Fibroblast of upper back skin (primary cell): ENCODE data around the gene XRCC3.

Source experiments
- DNase-seq: peaks from one replicate; pipeline ENCODE4 v3.0.0-alpha.2; 2013

Gene XRCC3

GRCh38 chr14:103715052-103716000 lies at the start of gene XRCC3, which contains the start of gene ZFYVE21:
Gene XRCC3, minus strand, starts transcription at chr14:103715451. Its CDS starts 4,364 bp downstream, at chr14:103711087.
Gene ZFYVE21, plus strand, starts transcription at chr14:103715810. Its CDS starts 32 bp downstream, at chr14:103715842.
- peak; percentile 99 for DNase-seq

GRCh38 chr14:103763730-103764488 lies 48.7 kb upstream of the XRCC3 start:
- no peak for DNase-seq

- DNase-seq, result no peak
Observed at GRCh38 chr14:103762541-103762940, 47.3 kb upstream of the XRCC3 start.

- DNase-seq, result peak; percentile 14
Observed at GRCh38 chr14:103762036-103762435, 46.8 kb upstream of the XRCC3 start.

- no peak for DNase-seq
Observed at GRCh38 chr14:103758059-103758776, 43.0 kb upstream of the XRCC3 start.

- DNase-seq, result no peak
Observed at GRCh38 chr14:103755060-103755459, 39.8 kb upstream of the XRCC3 start.

GRCh38 chr14:103753774-103754173 lies 38.5 kb upstream of the XRCC3 start:
- DNase-seq, result no peak

- DNase-seq, result no peak
Observed at GRCh38 chr14:103749860-103750259, 34.6 kb upstream of the XRCC3 start.

- peak; percentile 28 for DNase-seq
Observed at GRCh38 chr14:103749452-103749851, 34.2 kb upstream of the XRCC3 start.

GRCh38 chr14:103748534-103748857 lies 33.2 kb upstream of the XRCC3 start:
- no peak for DNase-seq

GRCh38 chr14:103746701-103747100 lies 31.4 kb upstream of the XRCC3 start:
- peak; percentile 22 for DNase-seq

- no peak for DNase-seq
Observed at GRCh38 chr14:103745424-103745823, 30.2 kb upstream of the XRCC3 start.

- DNase-seq, result no peak
Observed at GRCh38 chr14:103744621-103745395, 29.6 kb upstream of the XRCC3 start.

- DNase-seq, result no peak
Observed at GRCh38 chr14:103743691-103744090, 28.4 kb upstream of the XRCC3 start.

- DNase-seq, result no peak
Observed at GRCh38 chr14:103742499-103743255, 27.4 kb upstream of the XRCC3 start.

- no peak for DNase-seq
Observed at GRCh38 chr14:103741876-103742275, 26.6 kb upstream of the XRCC3 start.

- peak; percentile 64 for DNase-seq
Observed at GRCh38 chr14:103740991-103741689, 25.9 kb upstream of the XRCC3 start.

GRCh38 chr14:103739793-103740501 lies 24.7 kb upstream of the XRCC3 start:
- DNase-seq, result no peak

- no peak for DNase-seq
Observed at GRCh38 chr14:103739466-103739792, 24.2 kb upstream of the XRCC3 start.

GRCh38 chr14:103738701-103739451 lies 23.6 kb upstream of the XRCC3 start:
- DNase-seq, result no peak
